Left ventricle myocardium inferior (tissue), 1 donor: ENCODE measurements around the gene MRPL47. TPM values are rescaled to one million over a fixed set of nuclear protein-coding genes. Genes with fewer than 3 reads are reported as not detected.

Source experiments
- DNase-seq: peaks from one replicate; pipeline ENCODE4 v3.0.0-alpha.2; 2020
- H3K27ac ChIP-seq: fragments of 200-600 bp; replicated peaks from 2 replicates; pipeline ENCODE4 v1.8.0; 2021
- H3K27me3 ChIP-seq: fragments of 200-600 bp; 2 replicates; pipeline ENCODE4 v1.8.0; 2021; ENCODE audit warnings: low read depth
- H3K36me3 ChIP-seq: fragments of 200-600 bp; 2 replicates; pipeline ENCODE4 v1.8.0; 2021
- H3K4me1 ChIP-seq: fragments of 200-600 bp; 2 replicates; pipeline ENCODE4 v1.8.0; 2021
- H3K4me3 ChIP-seq: fragments of 200-600 bp; 2 replicates; pipeline ENCODE4 v1.8.0; 2021; ENCODE audit warnings: mild to moderate bottlenecking, moderate library complexity
- H3K9me3 ChIP-seq: fragments of 200-600 bp; replicated peaks from 2 replicates; pipeline ENCODE4 v1.8.0; 2021
- CTCF ChIP-seq: fragments of 200-600 bp; IDR thresholded peaks from 2 replicates; pipeline ENCODE4 v1.8.0; 2021; ENCODE audit warnings: antibody characterized with exemption, mild to moderate bottlenecking, borderline replicate concordance
- intact Hi-C: fragments of 100-400 bp; cut with micrococcal nuclease; formaldehyde crosslinking; loops from one replicate; pipeline ENCODE4 v1.11.0; 2022
- total RNA-seq: library from RNA; stranded (reverse); fragmentation: NEBNext Ultra II Directional; extraction: Animal tissue kit (Norgen Biotek cat#: 25700); gene quantifications from one replicate; pipeline ENCODE4 v1.2.1, GENCODE V29; 2021
- donor health status: DM: no; HTN: yes; CAD: no; lungs with severe emphysema.

Gene MRPL47
- total RNA-seq, 1 donor from 2014 or later, result 45.1 TPM

DNA sequence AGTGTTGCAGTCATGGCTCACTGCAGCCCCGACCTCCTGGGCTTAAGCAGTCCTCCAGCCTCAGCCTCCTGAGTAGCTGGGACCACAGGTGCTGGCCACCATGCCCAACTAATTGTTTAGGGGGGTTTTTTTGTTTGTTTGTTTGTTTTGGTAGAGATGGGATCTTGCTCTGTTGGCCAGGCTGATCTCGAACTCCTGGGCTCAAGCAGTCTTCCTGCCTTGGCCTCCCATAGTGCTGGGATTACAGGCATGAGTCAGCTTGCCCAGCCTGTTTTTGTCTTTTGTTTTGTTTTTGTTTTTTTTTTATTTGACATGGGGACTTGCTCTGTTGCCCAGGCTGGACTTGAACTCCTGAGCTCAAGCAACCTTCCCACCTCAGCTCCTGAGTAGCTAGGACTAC lies 17.6 kb upstream of the MRPL47 start:
- Histone ChIP-seq H3K36me3 (peaks cover 90% of the 10 kb centered on the region), H3K4me1 (no peaks in the 10 kb centered on the region), H3K27ac (no peak overlapping the region), H3K27me3 (no peaks in the 10 kb centered on the region), H3K9me3 (no peaks in the 10 kb centered on the region), H3K4me3 (no peak overlapping the region)
- no peak for DNase-seq
- TF ChIP-seq CTCF, result no peak
- intact Hi-C loops, result no loop called here

DNA sequence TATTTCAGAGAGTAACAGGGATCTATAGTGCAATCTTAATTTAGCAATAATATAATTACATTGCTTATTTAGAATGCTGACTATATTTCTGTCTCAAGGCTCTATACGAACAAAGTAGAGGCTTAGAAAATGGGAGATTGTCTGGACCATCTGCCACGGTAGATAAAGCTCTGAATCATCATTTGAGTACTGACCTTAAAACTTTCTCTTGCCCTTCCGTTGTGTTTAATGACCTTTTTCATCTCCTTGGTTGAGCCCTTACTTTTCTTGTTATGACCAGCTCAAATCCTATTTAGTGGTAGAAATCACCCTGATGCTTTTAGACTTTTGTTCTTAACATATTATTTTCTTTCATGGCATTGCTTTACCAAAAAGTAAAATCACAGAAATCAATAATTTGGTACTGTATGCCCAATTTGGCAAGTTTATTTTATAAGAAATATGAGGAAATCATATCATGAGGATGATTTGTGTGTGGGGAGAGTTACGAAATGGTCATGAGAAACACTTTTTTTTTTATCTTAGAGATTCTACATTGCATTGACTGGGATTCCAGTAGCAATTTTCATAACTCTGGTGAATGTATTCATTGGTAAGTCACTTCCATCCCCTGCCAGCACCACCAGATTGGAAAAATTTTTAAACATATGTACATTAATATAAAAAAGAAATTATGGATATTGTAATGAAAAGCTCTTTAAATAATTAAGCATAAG lies 11.2 kb upstream of the MRPL47 start:
- Histone ChIP-seq H3K36me3 (peaks cover 60% of the 10 kb centered on the region), H3K27ac (no peak overlapping the region), H3K27me3 (no peaks in the 10 kb centered on the region), H3K4me3 (no peak overlapping the region), H3K9me3 (no peaks in the 10 kb centered on the region), H3K4me1 (peaks cover 39% of the 10 kb centered on the region)
- intact Hi-C loops, result no loop called here
- DNase-seq, result no peak
- TF ChIP-seq CTCF, result no peak

DNA sequence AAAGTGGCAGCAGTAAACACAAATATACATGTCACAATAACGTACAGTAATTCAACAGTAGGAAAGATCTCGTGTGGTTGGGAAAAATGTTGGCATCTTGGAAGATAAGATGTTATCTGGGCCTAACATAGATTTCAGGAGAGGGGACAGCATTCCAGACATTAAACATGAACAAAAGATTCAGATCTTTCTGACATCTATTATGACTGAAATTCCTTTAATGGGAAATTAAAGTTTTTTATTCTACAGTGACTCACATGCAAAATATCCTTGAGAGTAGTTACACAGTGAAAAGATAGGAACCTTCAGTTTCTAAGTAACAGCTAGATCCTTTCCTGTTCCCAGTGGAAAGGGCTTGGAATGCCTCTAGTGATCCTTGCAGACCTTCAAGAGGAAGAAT lies 9.4 kb upstream of the MRPL47 start:
- no peak overlapping the region for H3K4me3 ChIP-seq
- H3K27me3 ChIP-seq, result no peaks in the 10 kb centered on the region
- H3K4me1 ChIP-seq, result peaks cover 57% of the 10 kb centered on the region
- intact Hi-C loops, result no loop called here
- no peak overlapping the region for H3K27ac ChIP-seq
- peaks cover 55% of the 10 kb centered on the region for H3K36me3 ChIP-seq
- DNase-seq, result no peak
- no peak for TF ChIP-seq CTCF
- no peaks in the 10 kb centered on the region for H3K9me3 ChIP-seq

DNA sequence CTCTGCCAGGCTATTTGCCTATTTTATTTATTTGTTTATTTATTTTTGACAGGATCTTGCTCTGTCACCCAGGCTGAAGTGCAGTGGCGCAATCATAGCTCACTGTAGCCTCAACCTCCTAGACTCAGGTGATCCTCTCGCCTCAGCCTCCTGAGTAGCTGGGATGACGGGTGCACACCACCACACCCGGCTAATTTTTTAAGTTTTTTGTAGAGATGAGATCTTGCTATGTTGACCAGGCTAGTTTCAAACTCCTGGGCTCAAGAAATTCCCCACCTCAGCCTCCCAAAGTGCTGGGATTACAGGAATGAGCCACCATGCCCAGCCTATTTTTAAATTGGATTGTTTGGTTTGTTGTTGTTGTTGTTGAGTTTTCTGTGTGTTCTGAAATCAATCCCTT lies 5.6 kb upstream of the MRPL47 start:
- H3K4me1 ChIP-seq, result peaks cover 86% of the 10 kb centered on the region
- H3K36me3 ChIP-seq, result peaks cover 40% of the 10 kb centered on the region
- TF ChIP-seq CTCF, result no peak
- no peaks in the 10 kb centered on the region for H3K27me3 ChIP-seq
- no peaks in the 10 kb centered on the region for H3K9me3 ChIP-seq
- no peak overlapping the region for H3K27ac ChIP-seq
- DNase-seq, result no peak
- H3K4me3 ChIP-seq, result no peak overlapping the region
- intact Hi-C loops, result no loop called here

DNA sequence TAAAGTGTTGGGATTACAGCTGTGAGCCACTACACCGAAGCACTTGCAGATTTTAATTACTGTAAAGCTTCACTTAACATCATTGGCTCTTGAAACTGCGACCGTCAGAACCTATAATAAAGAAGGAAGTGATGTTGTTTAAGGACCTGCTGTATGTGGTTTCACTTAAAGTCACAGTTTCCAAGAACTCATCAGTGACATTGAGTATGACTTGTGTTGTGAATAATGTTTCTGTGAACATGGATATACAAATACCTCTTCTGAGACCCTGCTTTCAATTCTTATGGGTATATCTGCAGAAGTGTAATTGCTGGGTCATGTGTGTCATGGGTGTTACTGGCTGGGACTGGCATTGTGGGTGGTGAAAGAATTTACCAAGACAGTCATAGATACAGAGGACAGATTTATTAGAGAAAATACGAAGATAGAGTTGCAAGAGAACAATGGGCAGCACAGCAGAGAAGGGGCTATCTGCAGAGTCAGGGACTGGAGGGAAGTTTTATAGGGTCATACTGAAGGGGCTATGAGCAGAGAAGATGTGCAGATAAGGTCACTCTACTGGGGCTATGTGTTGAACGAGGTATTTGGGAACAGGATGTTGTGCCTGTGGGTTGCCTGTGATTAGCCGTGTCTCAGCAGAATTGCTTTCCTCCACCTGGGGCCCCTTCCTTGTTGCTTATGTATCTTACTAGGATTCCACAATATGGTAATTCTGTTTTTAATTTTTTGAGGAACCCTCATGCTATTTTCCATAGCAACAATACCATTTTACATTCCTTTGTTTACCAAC lies 4.7 kb upstream of the MRPL47 start:
- no peak overlapping the region for H3K27ac ChIP-seq

More for the DNA sequence above, 4.7 kb upstream of the MRPL47 start:
- Histone ChIP-seq H3K4me3 (no peak overlapping the region), H3K9me3 (no peaks in the 10 kb centered on the region), H3K4me1 (peaks cover 85% of the 10 kb centered on the region), H3K36me3 (peaks cover 40% of the 10 kb centered on the region), H3K27me3 (no peaks in the 10 kb centered on the region)
- no peak for TF ChIP-seq CTCF
- DNase-seq, result no peak
- intact Hi-C loops, result no loop called here
